ENCODE data around the gene IKBKG. TPM values are rescaled to one million over a fixed set of nuclear protein-coding genes. Genes with fewer than 3 reads are reported as not detected.

The IKBKG gene
- total and polyA plus RNA-seq, 7 donors = 9.2 to 28.9 (median 15.5) TPM

- Histone ChIP-seq H3K36me3 (no peaks in the 10 kb centered on the region), H3K4me1 (peaks cover 0 to 9% (median 3%) of the 10 kb centered on the region in 4 donors), H3K4me3 (no peak overlapping the region), H3K9me3 (no peaks in the 10 kb centered on the region), H3K27ac (peak overlapping the region in 1 of 4 donors; percentile 29), H3K27me3 (peaks cover 0 to 3% (median 0%) of the 10 kb centered on the region in 3 donors)
- 58 to 59% methylated on average over 2 of the region's 2 CpGs for WGBS, 2 donors
- intact Hi-C loops (cut with DNase I) = no loop called here
- no peak for DNase-seq
- TF ChIP-seq CTCF (IDR thresholded peaks at IDR 0.05) (no peak), POLR2AphosphoS5 (IDR thresholded peaks at IDR 0.05) (no peak)
Observed at GRCh38 chrX:154595559-154596249, 48.3 kb downstream of the IKBKG start.

GRCh38 chrX:154596290-154596929, 49.0 kb downstream of the IKBKG start:
- peaks cover 0 to 9% (median 3%) of the 10 kb centered on the region in 4 donors for H3K4me1 ChIP-seq
- no peaks in the 10 kb centered on the region for H3K9me3 ChIP-seq
- H3K27ac ChIP-seq = peak overlapping the region in 1 of 4 donors; percentile 29
- TF ChIP-seq POLR2AphosphoS5 (IDR thresholded peaks at IDR 0.05) (no peak), POLR2A (IDR thresholded peaks at IDR 0.05) (no peak), CTCF (IDR thresholded peaks at IDR 0.05) (no peak), EP300 (IDR thresholded peaks at IDR 0.05) (no peak)
- H3K4me3 ChIP-seq = no peak overlapping the region
- H3K27me3 ChIP-seq = peaks cover 0 to 3% (median 0%) of the 10 kb centered on the region in 3 donors
- no peaks in the 10 kb centered on the region for H3K36me3 ChIP-seq
- WGBS, 2 donors = 9 to 19% methylated on average over 3 of the region's 3 CpGs
- DNase-seq = no peak
- intact Hi-C loops (cut with DNase I) = no loop called here

- 87 to 92% methylated on average over 12 of the region's 12 CpGs for WGBS, 2 donors
- Histone ChIP-seq H3K4me1 (peaks cover 0 to 9% (median 3%) of the 10 kb centered on the region in 4 donors), H3K27ac (no peak overlapping the region), H3K36me3 (no peaks in the 10 kb centered on the region), H3K27me3 (peaks cover 0 to 3% (median 0%) of the 10 kb centered on the region in 3 donors), H3K4me3 (no peak overlapping the region), H3K9me3 (no peaks in the 10 kb centered on the region)
- DNase-seq = no peak
- TF ChIP-seq POLR2AphosphoS5 (IDR thresholded peaks at IDR 0.05) (no peak), EP300 (IDR thresholded peaks at IDR 0.05) (no peak), CTCF (IDR thresholded peaks at IDR 0.05) (no peak), POLR2A (IDR thresholded peaks at IDR 0.05) (no peak)
- intact Hi-C loops (cut with DNase I) = no loop called here
Observed at GRCh38 chrX:154597221-154597620, 49.8 kb downstream of the IKBKG start.

- H3K4me3 ChIP-seq = no peak overlapping the region
- no peaks in the 10 kb centered on the region for H3K9me3 ChIP-seq
- peaks cover 0 to 9% (median 3%) of the 10 kb centered on the region in 4 donors for H3K4me1 ChIP-seq
- H3K27me3 ChIP-seq = peaks cover 0 to 3% (median 0%) of the 10 kb centered on the region in 3 donors
- WGBS, 2 donors = 90 to 94% methylated on average over 8 of the region's 8 CpGs
- TF ChIP-seq CTCF (IDR thresholded peaks at IDR 0.05) = no peak
- TF ChIP-seq POLR2A (IDR thresholded peaks at IDR 0.05) = no peak
- no peak for TF ChIP-seq EP300 (IDR thresholded peaks at IDR 0.05)
- no peak for TF ChIP-seq POLR2AphosphoS5 (IDR thresholded peaks at IDR 0.05)
- intact Hi-C loops (cut with DNase I) = no loop called here
- no peaks in the 10 kb centered on the region for H3K36me3 ChIP-seq
- no peak for DNase-seq
- H3K27ac ChIP-seq = no peak overlapping the region
Observed at GRCh38 chrX:154598656-154599055, 51.2 kb downstream of the IKBKG start.
